GM12878 (cell line): ENCODE measurements around the gene ACER3. TPM values are rescaled to one million over a fixed set of nuclear protein-coding genes. Genes with fewer than 3 reads are reported as not detected.

Source experiments
- ATAC-seq: fragments of 200-7000 bp; cut with Tn5 transposase; 3 replicates; pipeline ENCODE4 v1.9.1; 2020; ENCODE audit warnings: mild to moderate bottlenecking, moderate library complexity
- BruUV-seq: library from RNA; stranded (reverse); fragments of 400-500 nt; replicated peaks from 2 replicates; lab custom pipeline; 2021; lab: Mats Ljungman, UMichigan
- CTCF ChIA-PET: fragments of 300-600 bp; sonication (Branson Sonifier 250); formaldehyde crosslinking; extraction: SDS; loops from one replicate; lab custom pipeline; 2021; ENCODE audit warnings: inconsistent platforms; lab: Yijun Ruan, JAX
- POLR2A ChIA-PET: fragments of 350-600 bp; formaldehyde crosslinking; extraction: SDS; loops from one replicate; lab custom pipeline; 2021; ENCODE audit warnings: inconsistent platforms; lab: Charles Lee
- RAD21 ChIA-PET: fragments of 300-600 bp; sonication (Branson Sonifier 250); formaldehyde crosslinking; loops from one replicate; lab custom pipeline; 2023; ENCODE audit warnings: antibody characterized with exemption; ENCODE audit not compliant: unreplicated experiment; lab: Charles Lee
- SMC1A ChIA-PET: fragments of 300-600 bp; sonication (Branson Sonifier 250); formaldehyde crosslinking; loops from one replicate; lab custom pipeline; 2023; ENCODE audit not compliant: unreplicated experiment, uncharacterized antibody; lab: Charles Lee
- DNase-seq: peaks from one replicate; pipeline ENCODE4 v3.0.0-alpha.2; 2011; ENCODE audit warnings: low read depth, low spot score
- FAIRE-seq: peaks from 3 replicates; lab custom pipeline; 2011; peaks lifted over from hg19 to GRCh38; lab: Jason Lieb, UNC
- H2AFZ ChIP-seq: 2 replicates; pipeline ENCODE4 v1.6.0; 2011; ENCODE audit warnings: low read depth, low read length, control low read depth; ENCODE audit not compliant: control insufficient read depth
- H3K27ac ChIP-seq: 2 replicates; pipeline ENCODE4 v1.5.1; 2011; ENCODE audit warnings: control low read depth; ENCODE audit not compliant: control insufficient read depth, insufficient read depth
- H3K27me3 ChIP-seq, 2 experiments: replicated peaks in 1 of 2; 2 replicates each; pipeline versions ENCODE4 v1.6.0 to v1.6.1; 2011; ENCODE audit warnings: low read length in 1 of 2; ENCODE audit not compliant: control insufficient read depth in 2 of 2, insufficient read depth in 2 of 2
- H3K36me3 ChIP-seq, 2 experiments: 2 replicates each; pipeline ENCODE4 v1.5.1; 2011; ENCODE audit warnings: low read length in 1 of 2; ENCODE audit not compliant: control insufficient read depth in 2 of 2, insufficient read depth in 2 of 2
- H3K4me1 ChIP-seq: 2 replicates; pipeline ENCODE4 v1.6.1; 2011; ENCODE audit warnings: mild to moderate bottlenecking, low read length, moderate library complexity, mixed read lengths; ENCODE audit not compliant: control insufficient read depth, insufficient read depth
- H3K4me2 ChIP-seq: 2 replicates; pipeline ENCODE4 v1.6.0; 2011; ENCODE audit warnings: control low read depth; ENCODE audit not compliant: control insufficient read depth, insufficient read depth
- H3K4me3 ChIP-seq: fragments of 200-600 bp; sonication (generic); 2 replicates; pipeline ENCODE4 v1.5.1; 2016
- H3K79me2 ChIP-seq: 2 replicates; pipeline ENCODE4 v1.6.0; 2011; ENCODE audit warnings: low read length; ENCODE audit not compliant: control insufficient read depth, insufficient read depth
- H3K9ac ChIP-seq: 2 replicates; pipeline ENCODE4 v1.8.0; 2011; ENCODE audit warnings: low read length, control low read depth, mixed read lengths; ENCODE audit not compliant: control insufficient read depth, insufficient read depth
- H3K9me3 ChIP-seq: replicated peaks from 3 replicates; pipeline ENCODE4 v1.5.1; 2011; ENCODE audit warnings: mild to moderate bottlenecking, low read length; ENCODE audit not compliant: control insufficient read depth, insufficient read depth
- H4K20me1 ChIP-seq: 2 replicates; pipeline ENCODE4 v1.6.0; 2011; ENCODE audit not compliant: control insufficient read depth, insufficient read depth
- CREM ChIP-seq: IDR thresholded peaks from 2 replicates; pipeline ENCODE4 v1.6.1; 2014; ENCODE audit warnings: antibody characterized with exemption, low read depth
- EGR1 ChIP-seq, 2 experiments: IDR thresholded peaks; 1 replicate in 1 of 2; 2 replicates in 1 of 2; pipeline ENCODE4 v1.6.1; 2011 to 2012; ENCODE audit warnings: low read depth in 2 of 2, low read length in 2 of 2, borderline replicate concordance in 1 of 2, mild to moderate bottlenecking in 1 of 2, moderate library complexity in 1 of 2
- ETV6 ChIP-seq, 2 experiments: fragments of 450-650 bp in 1 of 2; IDR thresholded peaks in 1 of 2; conservative IDR thresholded peaks in 1 of 2; 2 replicates each; pipeline ENCODE4 v1.6.1; 2014; ENCODE audit warnings: antibody characterized with exemption in 1 of 2, borderline replicate concordance in 1 of 2, low read depth in 1 of 2, mild to moderate bottlenecking in 1 of 2, moderate library complexity in 1 of 2
- HDAC6 ChIP-seq: fragments of 200-600 bp; sonication (generic); IDR thresholded peaks from one replicate; pipeline ENCODE4 v1.8.0; 2017; ENCODE audit warnings: antibody characterized with exemption; ENCODE audit not compliant: unreplicated experiment
- MTA2 ChIP-seq: fragments of 450-650 bp; IDR thresholded peaks from 2 replicates; pipeline ENCODE4 v1.6.1; 2016; ENCODE audit warnings: low read depth, mild to moderate bottlenecking, moderate library complexity
- NFYA ChIP-seq: IDR thresholded peaks from 2 replicates; pipeline ENCODE4 v1.6.1; 2011; ENCODE audit warnings: low read depth, mild to moderate bottlenecking, low read length, improper control_type of control experiment, borderline replicate concordance
- PAX5 ChIP-seq: IDR thresholded peaks from 2 replicates; pipeline ENCODE4 v1.6.1; 2011; ENCODE audit warnings: low read depth, low read length, borderline replicate concordance
- POU2F2 ChIP-seq: IDR thresholded peaks from 3 replicates; pipeline ENCODE4 v1.6.1; 2011; ENCODE audit warnings: low read depth, mild to moderate bottlenecking, low read length, borderline replicate concordance
- RCOR1 ChIP-seq: conservative IDR thresholded peaks from 2 replicates; pipeline ENCODE4 v1.6.1; 2012; ENCODE audit warnings: low read depth, low read length, improper control_type of control experiment
- RFX5 ChIP-seq: IDR thresholded peaks from 2 replicates; pipeline ENCODE4 v1.6.1; 2011; ENCODE audit warnings: low read depth, low read length, improper control_type of control experiment
- SREBF2 ChIP-seq: IDR thresholded peaks from 2 replicates; pipeline ENCODE4 v1.6.1; 2012; ENCODE audit warnings: mild to moderate bottlenecking, low read length
- SRF ChIP-seq, 2 experiments: IDR thresholded peaks; 2 replicates each; pipeline ENCODE4 v1.6.1; 2011; ENCODE audit warnings: low read depth in 2 of 2, low read length in 2 of 2, mild to moderate bottlenecking in 1 of 2, moderate library complexity in 1 of 2
- TCF12 ChIP-seq: IDR thresholded peaks from 2 replicates; pipeline ENCODE4 v1.6.1; 2011; ENCODE audit warnings: low read depth, mild to moderate bottlenecking, low read length
- TCF7 ChIP-seq: IDR thresholded peaks from 2 replicates; pipeline ENCODE4 v1.6.1; 2014; ENCODE audit warnings: antibody characterized with exemption, borderline replicate concordance
- WRNIP1 ChIP-seq: IDR thresholded peaks from 2 replicates; pipeline ENCODE4 v1.6.1; 2011; ENCODE audit warnings: low read depth, low read length, improper control_type of control experiment, borderline replicate concordance
- ZNF217 ChIP-seq: fragments of 450-650 bp; IDR thresholded peaks from 2 replicates; pipeline ENCODE4 v1.6.1; 2017; ENCODE audit warnings: antibody characterized with exemption, mild to moderate bottlenecking
- ZNF24 ChIP-seq: fragments of 450-650 bp; IDR thresholded peaks from 2 replicates; pipeline ENCODE4 v1.6.1; 2017; ENCODE audit warnings: antibody characterized with exemption, mild to moderate bottlenecking
- WGBS: methylation state at CpG from one replicate; pipeline ENCODE4 v1.1.6; 2016; ENCODE audit warnings: low lambda C conversion rate; ENCODE audit not compliant: insufficient replicate concordance, insufficient coverage; ENCODE audit errors: missing lambda C conversion rate; 5-methylcytosine and 5-hydroxymethylcytosine counted together
- in situ Hi-C: fragments of 300-500 bp; cut with MboI; formaldehyde crosslinking; loops from 9 replicates; pipeline ENCODE4 v1.14.3; 2018; ENCODE audit warnings: mixed read lengths
- intact Hi-C: fragments of 100-400 bp; cut with micrococcal nuclease; formaldehyde crosslinking; loops from one replicate; pipeline ENCODE4 v1.14.2; 2022; ENCODE audit not compliant: unreplicated experiment
- polyA plus RNA-seq, 11 experiments: library from polyadenylated mRNA; depleted of rRNA in 4 of 11; unstranded in 6 of 11; stranded (reverse) in 5 of 11; fragments of >200 nt; fragmentation: Nextera tagmentation in 4 of 11; fragmentation: Illumina TruSeq in 1 of 11; extraction: Ambion mirVana in 4 of 11; extraction: Trizol in 1 of 11; gene quantifications; 1 replicate in 1 of 11; 2 replicates in 10 of 11; pipeline versions ENCODE4 v1.2.1 to v1.2.3, GENCODE V29; 2011 to 2016; ENCODE audit warnings: inconsistent platforms in 2 of 11, missing spikeins in 2 of 11, low read depth in 1 of 11
- total RNA-seq, 4 experiments: library from RNA; depleted of rRNA in 3 of 4; stranded (reverse); fragments of >200 nt in 3 of 4; fragmentation: Illumina TruSeq in 1 of 4; extraction: Trizol in 1 of 4; gene quantifications; 2 replicates each; pipeline versions ENCODE4 v1.2.1 to v1.2.3, GENCODE V29; 2013 to 2021
- TF ChIP-seq, protein P1 (sequence below): IDR thresholded peaks from 2 replicates; pipeline ENCODE4 v1.6.1; 2011; ENCODE audit warnings: mild to moderate bottlenecking, low read depth, low read length, moderate library complexity; ENCODE audit not compliant: insufficient replicate concordance
- TF ChIP-seq, protein P2 (sequence below): fragments of 450-650 bp; IDR thresholded peaks from 2 replicates; pipeline ENCODE4 v1.6.1; 2014; ENCODE audit warnings: mild to moderate bottlenecking
- TF ChIP-seq, protein P3 (sequence below): IDR thresholded peaks from 2 replicates; pipeline ENCODE4 v1.6.1; 2012; ENCODE audit warnings: mild to moderate bottlenecking, low read depth, low read length

ACER3 gene
- total and polyA plus RNA-seq, 10 of the 15 experiments (the other 5 are each of a cell fraction or from before 2014, with no cell fraction given) = 2.8 to 17.4 (median 10.3) TPM

DNA sequence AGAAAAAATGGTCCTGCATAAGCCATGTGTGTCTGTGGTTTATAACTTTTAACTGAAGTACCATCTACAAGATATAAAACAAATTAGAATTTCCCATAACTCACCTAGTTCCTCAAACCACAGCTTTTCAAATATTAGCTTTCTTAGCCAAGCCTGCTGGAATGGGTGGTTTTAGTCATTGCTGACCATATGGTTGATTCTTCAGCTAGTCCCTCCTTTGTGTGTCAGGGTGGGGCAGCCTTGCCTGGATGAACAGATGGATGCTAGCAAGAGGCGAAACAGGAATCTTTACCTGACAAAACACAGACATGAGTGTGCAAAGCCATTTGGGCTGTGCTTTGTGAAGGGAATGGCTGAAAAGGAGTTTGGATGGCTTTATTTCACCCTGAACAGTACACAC lies 166.6 kb downstream of the ACER3 start (continued):
- TF ChIP-seq ETV6 (conservative IDR thresholded peaks at IDR 0.05 in 1 of 2, IDR thresholded peaks at IDR 0.05 in 1 of 2; ENCODE audit: borderline replicate concordance in 1 of 2, low read depth in 1 of 2) (no peak), CREM (no peak), HDAC6 (no peak), ZNF24 (no peak), PAX5 (no peak)
- TF ChIP-seq, protein P1, sequence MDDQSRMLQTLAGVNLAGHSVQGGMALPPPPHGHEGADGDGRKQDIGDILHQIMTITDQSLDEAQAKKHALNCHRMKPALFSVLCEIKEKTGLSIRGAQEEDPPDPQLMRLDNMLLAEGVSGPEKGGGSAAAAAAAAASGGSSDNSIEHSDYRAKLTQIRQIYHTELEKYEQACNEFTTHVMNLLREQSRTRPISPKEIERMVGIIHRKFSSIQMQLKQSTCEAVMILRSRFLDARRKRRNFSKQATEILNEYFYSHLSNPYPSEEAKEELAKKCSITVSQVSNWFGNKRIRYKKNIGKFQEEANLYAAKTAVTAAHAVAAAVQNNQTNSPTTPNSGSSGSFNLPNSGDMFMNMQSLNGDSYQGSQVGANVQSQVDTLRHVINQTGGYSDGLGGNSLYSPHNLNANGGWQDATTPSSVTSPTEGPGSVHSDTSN = no peak

- H3K36me3 ChIP-seq = no peaks in the 10 kb centered on the region
- DNase-seq = no peak
- WGBS = 22% methylated on average over 7 of the region's 7 CpGs
- H3K4me2 ChIP-seq = no peak overlapping the region
- no peaks in the 10 kb centered on the region; a peak in 1 of 4 replicates for H3K27me3 ChIP-seq
- BruUV-seq = no TSS peak
- ATAC-seq = no peak
- H4K20me1 ChIP-seq = no peaks in the 10 kb centered on the region
- intact Hi-C loops = no loop called here
- no peaks in the 10 kb centered on the region for H3K4me1 ChIP-seq
- H3K79me2 ChIP-seq = no peaks in the 10 kb centered on the region
- no peak for FAIRE-seq
- in situ Hi-C loops = no loop called here
- SMC1A ChIA-PET = no interaction called here
- H2AFZ ChIP-seq = no peak overlapping the region
- no peaks in the 10 kb centered on the region for H3K9me3 ChIP-seq
- CTCF ChIA-PET = interaction anchor here (1.2 to 1.7 kb wide), 2 partner anchors 9 to 110 kb away, joined by 3 read pairs; no protein-coding TSS in a partner anchor
- H3K4me3 ChIP-seq = no peak overlapping the region
- POLR2A ChIA-PET = no interaction called here
- H3K27ac ChIP-seq = no peak overlapping the region
- RAD21 ChIA-PET = no interaction called here
- H3K9ac ChIP-seq = no peak overlapping the region
- TF ChIP-seq RCOR1 (no peak), SRF (IDR thresholded peaks at IDR 0.05; ENCODE audit: low read depth in 2 of 2, low read length in 2 of 2) (no peak), ZNF217 (no peak), RFX5 (no peak), POU2F2 (no peak), SREBF2 (no peak), TCF12 (no peak), EGR1 (IDR thresholded peaks at IDR 0.05; ENCODE audit: borderline replicate concordance in 1 of 2, low read depth in 2 of 2, low read length in 2 of 2) (no peak), TCF7 (no peak), WRNIP1 (no peak), NFYA (no peak), MTA2 (no peak)
- TF ChIP-seq, protein P2, sequence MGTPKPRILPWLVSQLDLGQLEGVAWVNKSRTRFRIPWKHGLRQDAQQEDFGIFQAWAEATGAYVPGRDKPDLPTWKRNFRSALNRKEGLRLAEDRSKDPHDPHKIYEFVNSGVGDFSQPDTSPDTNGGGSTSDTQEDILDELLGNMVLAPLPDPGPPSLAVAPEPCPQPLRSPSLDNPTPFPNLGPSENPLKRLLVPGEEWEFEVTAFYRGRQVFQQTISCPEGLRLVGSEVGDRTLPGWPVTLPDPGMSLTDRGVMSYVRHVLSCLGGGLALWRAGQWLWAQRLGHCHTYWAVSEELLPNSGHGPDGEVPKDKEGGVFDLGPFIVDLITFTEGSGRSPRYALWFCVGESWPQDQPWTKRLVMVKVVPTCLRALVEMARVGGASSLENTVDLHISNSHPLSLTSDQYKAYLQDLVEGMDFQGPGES = no peak
- TF ChIP-seq, protein P3, sequence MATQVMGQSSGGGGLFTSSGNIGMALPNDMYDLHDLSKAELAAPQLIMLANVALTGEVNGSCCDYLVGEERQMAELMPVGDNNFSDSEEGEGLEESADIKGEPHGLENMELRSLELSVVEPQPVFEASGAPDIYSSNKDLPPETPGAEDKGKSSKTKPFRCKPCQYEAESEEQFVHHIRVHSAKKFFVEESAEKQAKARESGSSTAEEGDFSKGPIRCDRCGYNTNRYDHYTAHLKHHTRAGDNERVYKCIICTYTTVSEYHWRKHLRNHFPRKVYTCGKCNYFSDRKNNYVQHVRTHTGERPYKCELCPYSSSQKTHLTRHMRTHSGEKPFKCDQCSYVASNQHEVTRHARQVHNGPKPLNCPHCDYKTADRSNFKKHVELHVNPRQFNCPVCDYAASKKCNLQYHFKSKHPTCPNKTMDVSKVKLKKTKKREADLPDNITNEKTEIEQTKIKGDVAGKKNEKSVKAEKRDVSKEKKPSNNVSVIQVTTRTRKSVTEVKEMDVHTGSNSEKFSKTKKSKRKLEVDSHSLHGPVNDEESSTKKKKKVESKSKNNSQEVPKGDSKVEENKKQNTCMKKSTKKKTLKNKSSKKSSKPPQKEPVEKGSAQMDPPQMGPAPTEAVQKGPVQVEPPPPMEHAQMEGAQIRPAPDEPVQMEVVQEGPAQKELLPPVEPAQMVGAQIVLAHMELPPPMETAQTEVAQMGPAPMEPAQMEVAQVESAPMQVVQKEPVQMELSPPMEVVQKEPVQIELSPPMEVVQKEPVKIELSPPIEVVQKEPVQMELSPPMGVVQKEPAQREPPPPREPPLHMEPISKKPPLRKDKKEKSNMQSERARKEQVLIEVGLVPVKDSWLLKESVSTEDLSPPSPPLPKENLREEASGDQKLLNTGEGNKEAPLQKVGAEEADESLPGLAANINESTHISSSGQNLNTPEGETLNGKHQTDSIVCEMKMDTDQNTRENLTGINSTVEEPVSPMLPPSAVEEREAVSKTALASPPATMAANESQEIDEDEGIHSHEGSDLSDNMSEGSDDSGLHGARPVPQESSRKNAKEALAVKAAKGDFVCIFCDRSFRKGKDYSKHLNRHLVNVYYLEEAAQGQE = no peak
These were observed 169.1 kb downstream of the ACER3 start for GRCh38 chr11:77029829-77030228.
